ENCODE measurements around the gene ERBB2. TPM values are rescaled to one million over a fixed set of nuclear protein-coding genes. Genes with fewer than 3 reads are reported as not detected.
A peak's percentile ranks its signal among the peaks of the same experiment; 100 is the strongest.
"Not testable (repeated sequence)": the region's sequence is repeated elsewhere in the genome, so short reads cannot be mapped to it uniquely, and the experiment has no call there.

ERBB2 gene
- total and polyA plus RNA-seq, 8 donors = 13.1 to 402 (median 56.5) TPM

DNA sequence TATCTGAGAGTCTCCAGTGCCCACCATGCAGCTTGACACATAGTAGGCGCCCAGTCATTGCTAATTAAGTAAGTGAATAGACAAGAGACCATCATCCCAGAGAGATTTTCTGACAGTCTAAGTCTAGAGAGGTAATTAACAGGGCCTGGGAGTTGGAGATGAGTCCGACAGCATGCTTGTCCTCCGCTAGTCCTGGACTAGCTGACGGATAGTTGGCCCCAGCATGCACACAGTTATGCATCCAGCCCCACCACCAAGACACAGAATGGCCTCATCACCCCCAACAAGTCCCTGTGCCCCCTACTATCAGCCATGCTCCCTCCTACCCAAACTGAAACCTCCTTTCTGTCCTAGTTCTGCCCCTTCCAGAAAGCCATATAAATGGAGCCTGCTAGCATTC lies 47.9 kb downstream of the ERBB2 start:
- WGBS, 5 donors = 90 to 96% (median 93%) methylated on average over 4 of the region's 4 CpGs
- H3K9me3 ChIP-seq = no peaks in the 10 kb centered on the region
- intact Hi-C loops (cut with DNase I; ENCODE audit: low total_unique reads) = no loop called here
- H3K4me1 ChIP-seq = peaks cover 0 to 11% (median 5%) of the 10 kb centered on the region in 4 donors
- no peak for DNase-seq
- TF ChIP-seq POLR2A (IDR thresholded peaks at IDR 0.05) (no peak), EP300 (IDR thresholded peaks at IDR 0.05) (no peak), POLR2AphosphoS5 (IDR thresholded peaks at IDR 0.05) (no peak)
- TF ChIP-seq, protein P1, sequence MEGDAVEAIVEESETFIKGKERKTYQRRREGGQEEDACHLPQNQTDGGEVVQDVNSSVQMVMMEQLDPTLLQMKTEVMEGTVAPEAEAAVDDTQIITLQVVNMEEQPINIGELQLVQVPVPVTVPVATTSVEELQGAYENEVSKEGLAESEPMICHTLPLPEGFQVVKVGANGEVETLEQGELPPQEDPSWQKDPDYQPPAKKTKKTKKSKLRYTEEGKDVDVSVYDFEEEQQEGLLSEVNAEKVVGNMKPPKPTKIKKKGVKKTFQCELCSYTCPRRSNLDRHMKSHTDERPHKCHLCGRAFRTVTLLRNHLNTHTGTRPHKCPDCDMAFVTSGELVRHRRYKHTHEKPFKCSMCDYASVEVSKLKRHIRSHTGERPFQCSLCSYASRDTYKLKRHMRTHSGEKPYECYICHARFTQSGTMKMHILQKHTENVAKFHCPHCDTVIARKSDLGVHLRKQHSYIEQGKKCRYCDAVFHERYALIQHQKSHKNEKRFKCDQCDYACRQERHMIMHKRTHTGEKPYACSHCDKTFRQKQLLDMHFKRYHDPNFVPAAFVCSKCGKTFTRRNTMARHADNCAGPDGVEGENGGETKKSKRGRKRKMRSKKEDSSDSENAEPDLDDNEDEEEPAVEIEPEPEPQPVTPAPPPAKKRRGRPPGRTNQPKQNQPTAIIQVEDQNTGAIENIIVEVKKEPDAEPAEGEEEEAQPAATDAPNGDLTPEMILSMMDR (IDR thresholded peaks at IDR 0.05) = no peak
- H3K36me3 ChIP-seq = peaks cover 17 to 48% (median 46%) of the 10 kb centered on the region in 4 donors
- H3K27me3 ChIP-seq = peaks cover 0 to 17% (median 2%) of the 10 kb centered on the region in 3 donors
- H3K4me3 ChIP-seq = no peak overlapping the region
- H3K27ac ChIP-seq = no peak overlapping the region

DNA sequence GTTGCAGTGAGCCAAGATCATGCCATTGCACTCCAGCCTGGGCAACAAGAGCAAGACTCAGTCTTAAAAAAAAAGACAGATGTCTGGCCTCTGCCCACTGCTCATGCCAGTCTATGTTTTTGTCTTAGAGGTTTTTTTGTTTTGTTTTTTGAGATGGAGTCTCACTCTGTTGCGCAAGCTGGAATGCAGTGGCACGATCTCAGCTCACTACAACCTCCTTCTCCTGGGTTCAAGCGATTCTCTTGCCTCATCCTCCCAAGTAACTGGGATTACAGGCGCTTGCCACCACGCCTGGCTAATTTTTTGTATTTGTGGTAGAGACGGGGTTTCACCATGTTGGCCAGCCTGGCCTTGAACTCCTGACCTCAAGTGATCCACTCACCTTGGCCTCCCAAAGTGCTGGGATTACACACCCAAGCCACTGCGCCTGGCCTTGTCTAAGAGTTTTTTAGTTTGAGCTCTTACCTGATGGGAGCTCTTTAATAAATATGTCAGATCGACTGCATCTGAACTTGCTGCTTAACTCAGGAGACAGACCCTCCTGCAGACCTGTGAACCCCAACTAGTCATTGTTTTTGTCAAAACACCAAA lies 48.7 kb downstream of the ERBB2 start:
- 86 to 93% (median 93%) methylated on average over 8 of the region's 8 CpGs for WGBS, 5 donors
- Histone ChIP-seq H3K4me1 (peaks cover 0 to 19% (median 10%) of the 10 kb centered on the region in 4 donors), H3K36me3 (peaks cover 17 to 40% (median 39%) of the 10 kb centered on the region in 4 donors)
- H3K27ac ChIP-seq; H3K27me3 ChIP-seq; intact Hi-C loops (cut with DNase I; ENCODE audit: low total_unique reads); H3K9me3 ChIP-seq; H3K4me3 ChIP-seq; DNase-seq: not testable (repeated sequence)

DNA sequence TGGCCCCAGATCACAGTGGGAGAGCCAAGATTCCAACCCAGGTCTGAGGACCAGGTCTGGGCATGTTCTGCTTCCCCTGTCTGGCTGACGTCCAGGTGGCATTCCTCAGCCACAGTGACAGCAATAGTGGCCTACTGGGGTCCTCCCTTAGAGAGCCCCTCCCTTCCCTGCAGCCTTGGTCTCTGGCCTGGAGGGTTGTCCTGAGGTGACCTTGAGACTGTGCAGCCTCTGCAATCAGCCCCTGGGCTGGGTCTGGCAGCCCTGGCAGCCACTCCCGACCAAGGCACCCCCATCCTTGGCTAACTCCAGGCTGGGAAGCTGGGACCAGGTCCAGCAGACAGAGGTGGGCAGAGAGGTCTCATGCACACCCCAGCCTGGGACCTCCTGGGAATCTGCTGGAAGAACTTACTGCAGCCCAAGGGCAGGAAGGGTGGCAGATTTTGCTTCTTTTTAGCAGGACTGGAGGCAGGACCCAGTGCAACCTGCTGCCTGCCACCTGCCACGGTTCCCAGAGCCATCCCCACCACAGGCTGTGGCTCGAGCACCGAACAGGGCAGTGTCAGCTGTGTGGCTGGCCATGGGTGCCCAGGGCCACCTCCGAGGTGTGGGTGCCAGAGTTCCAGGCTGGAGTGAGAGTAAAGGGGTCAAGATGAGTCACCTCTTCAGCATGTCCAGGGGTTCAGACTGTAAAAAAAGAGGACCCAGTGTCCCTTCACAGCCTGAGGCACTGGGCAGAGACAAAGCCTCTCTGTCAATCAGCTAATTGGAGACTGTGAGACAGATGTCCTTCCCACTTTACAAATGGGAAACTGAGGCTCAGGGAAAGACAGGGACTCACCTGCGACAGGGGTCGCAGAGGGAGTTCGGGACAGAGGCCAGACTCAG lies 50.5 kb downstream of the ERBB2 start:
- intact Hi-C loops (cut with DNase I; ENCODE audit: low total_unique reads) = loop anchor here (5.0 kb wide), 1 partner anchor 123 kb away; the partner anchor contains the start of gene PPP1R1B
- DNase-seq = peak in 1 of 2 donors; percentile 43
- H3K4me3 ChIP-seq = no peak overlapping the region
- WGBS, 5 donors = 33 to 43% (median 39%) methylated on average over 4 to 9 of the region's 9 CpGs
- peak overlapping the region in 3 of 5 donors; percentile 2 to 26 (median 7) for H3K27ac ChIP-seq
- H3K36me3 ChIP-seq = peaks cover under 1 to 24% (median 23%) of the 10 kb centered on the region in 4 donors
- H3K4me1 ChIP-seq = peaks cover 6 to 31% (median 23%) of the 10 kb centered on the region in 4 donors
- no peaks in the 10 kb centered on the region for H3K27me3 ChIP-seq
- TF ChIP-seq, protein P1 (IDR thresholded peaks at IDR 0.05) = no peak
- TF ChIP-seq POLR2AphosphoS5 (IDR thresholded peaks at IDR 0.05) = no peak
- no peak for TF ChIP-seq POLR2A (IDR thresholded peaks at IDR 0.05)
- no peak for TF ChIP-seq EP300 (IDR thresholded peaks at IDR 0.05)
- H3K9me3 ChIP-seq = no peaks in the 10 kb centered on the region

DNA sequence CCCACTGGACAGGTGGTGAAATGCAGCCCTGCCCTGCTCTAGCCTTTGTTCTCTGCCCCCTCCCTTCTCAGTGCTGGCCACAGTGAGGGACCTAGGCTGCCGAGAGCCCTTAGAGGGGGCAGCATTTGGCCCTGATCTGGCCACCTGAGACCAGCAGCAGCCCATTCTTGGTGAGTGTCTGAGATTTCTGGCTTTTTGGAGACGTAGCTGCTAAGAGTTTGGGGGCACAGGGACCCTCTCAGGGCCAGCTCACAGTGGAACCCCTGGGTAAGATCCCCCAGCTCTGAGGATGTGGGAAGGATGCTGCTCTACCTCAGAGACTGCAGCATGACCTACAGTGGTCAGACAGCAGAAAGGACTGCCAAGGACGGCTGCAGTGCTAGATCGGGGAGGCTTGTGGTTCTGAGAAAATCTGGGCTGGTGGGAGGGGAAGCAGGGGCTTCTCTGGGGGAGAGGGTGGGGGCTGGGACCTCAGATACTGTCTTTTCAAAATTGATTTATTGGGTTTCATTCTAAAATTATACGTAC lies 51.2 kb downstream of the ERBB2 start:
- no peak overlapping the region for H3K27ac ChIP-seq

More for the DNA sequence above, 51.2 kb downstream of the ERBB2 start:
- TF ChIP-seq POLR2AphosphoS5 (IDR thresholded peaks at IDR 0.05) = no peak
- no peak for TF ChIP-seq EP300 (IDR thresholded peaks at IDR 0.05)
- TF ChIP-seq, protein P1 (IDR thresholded peaks at IDR 0.05) = no peak
- no peak for TF ChIP-seq POLR2A (IDR thresholded peaks at IDR 0.05)
- Histone ChIP-seq H3K4me1 (peaks cover 6 to 36% (median 24%) of the 10 kb centered on the region in 4 donors), H3K4me3 (no peak overlapping the region), H3K9me3 (no peaks in the 10 kb centered on the region), H3K27me3 (no peaks in the 10 kb centered on the region), H3K36me3 (peaks cover 0 to 17% (median 16%) of the 10 kb centered on the region in 4 donors)
- no peak for DNase-seq
- 59 to 77% (median 67%) methylated on average over 4 to 5 of the region's 5 CpGs for WGBS, 5 donors
- intact Hi-C loops (cut with DNase I; ENCODE audit: low total_unique reads) = loop anchor here (5.0 kb wide), 1 partner anchor 124 kb away; the partner anchor contains the start of gene PPP1R1B
